ENCODE measurements around the gene PCDHA4.
"Not testable (repeated sequence)": the region's sequence is repeated elsewhere in the genome, so short reads cannot be mapped to it uniquely, and the experiment has no call there.

GRCh38 chr5:140787422-140787821, 19.4 kb upstream of the PCDHA4 start:
- TF ChIP-seq, protein P1, sequence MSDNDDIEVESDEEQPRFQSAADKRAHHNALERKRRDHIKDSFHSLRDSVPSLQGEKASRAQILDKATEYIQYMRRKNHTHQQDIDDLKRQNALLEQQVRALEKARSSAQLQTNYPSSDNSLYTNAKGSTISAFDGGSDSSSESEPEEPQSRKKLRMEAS (IDR thresholded peaks at IDR 0.05; ENCODE audit: low read depth) = not testable (repeated sequence)
- TF ChIP-seq FOSL2 (IDR thresholded peaks at IDR 0.05; ENCODE audit: borderline replicate concordance, low read depth); SMC3 (IDR thresholded peaks at IDR 0.05; ENCODE audit: low read depth, low read length); RAD21 (IDR thresholded peaks at IDR 0.05; ENCODE audit: low read length): not testable (repeated sequence)
- TF ChIP-seq, protein P2, sequence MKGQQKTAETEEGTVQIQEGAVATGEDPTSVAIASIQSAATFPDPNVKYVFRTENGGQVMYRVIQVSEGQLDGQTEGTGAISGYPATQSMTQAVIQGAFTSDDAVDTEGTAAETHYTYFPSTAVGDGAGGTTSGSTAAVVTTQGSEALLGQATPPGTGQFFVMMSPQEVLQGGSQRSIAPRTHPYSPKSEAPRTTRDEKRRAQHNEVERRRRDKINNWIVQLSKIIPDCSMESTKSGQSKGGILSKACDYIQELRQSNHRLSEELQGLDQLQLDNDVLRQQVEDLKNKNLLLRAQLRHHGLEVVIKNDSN (IDR thresholded peaks at IDR 0.05; ENCODE audit: borderline replicate concordance, low read depth) = not testable (repeated sequence)
- TF ChIP-seq, protein P3, sequence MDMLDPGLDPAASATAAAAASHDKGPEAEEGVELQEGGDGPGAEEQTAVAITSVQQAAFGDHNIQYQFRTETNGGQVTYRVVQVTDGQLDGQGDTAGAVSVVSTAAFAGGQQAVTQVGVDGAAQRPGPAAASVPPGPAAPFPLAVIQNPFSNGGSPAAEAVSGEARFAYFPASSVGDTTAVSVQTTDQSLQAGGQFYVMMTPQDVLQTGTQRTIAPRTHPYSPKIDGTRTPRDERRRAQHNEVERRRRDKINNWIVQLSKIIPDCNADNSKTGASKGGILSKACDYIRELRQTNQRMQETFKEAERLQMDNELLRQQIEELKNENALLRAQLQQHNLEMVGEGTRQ (IDR thresholded peaks at IDR 0.05; ENCODE audit: borderline replicate concordance, low read depth, low read length) = not testable (repeated sequence)

Data from SK-N-SH (cell line).